Measurements from ENCODE around the gene CD84.

CD84 gene

DNA sequence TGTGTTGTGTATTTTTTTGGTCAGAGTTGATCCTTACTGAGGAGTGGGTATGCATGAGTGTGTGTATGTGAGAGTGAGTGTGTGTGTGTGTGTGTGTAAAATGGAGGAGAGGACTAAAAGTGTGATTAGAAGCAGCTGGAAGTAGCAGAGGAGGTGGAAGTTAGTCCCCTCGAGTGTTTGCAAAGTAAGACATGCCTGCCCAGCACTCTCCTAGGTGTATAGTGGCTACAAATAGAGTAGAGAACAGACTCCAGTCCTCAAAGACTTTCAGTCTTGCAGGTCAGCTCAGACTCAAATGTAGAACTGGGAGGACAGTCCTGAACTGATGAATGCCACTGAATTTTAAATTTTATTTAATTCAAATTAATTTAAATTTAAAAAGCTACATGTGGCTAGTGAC lies 39.0 kb upstream of the CD84 start:
- CTCF ChIA-PET, result no interaction called here
- TF ChIP-seq ARNT (IDR thresholded peaks at IDR 0.05) (no peak), FOXK2 (IDR thresholded peaks at IDR 0.05) (no peak), TARDBP (IDR thresholded peaks at IDR 0.05) (no peak)
- POLR2A ChIA-PET, result no interaction called here
- DNase-seq (ENCODE audit: extremely low spot score), result no peak

DNA sequence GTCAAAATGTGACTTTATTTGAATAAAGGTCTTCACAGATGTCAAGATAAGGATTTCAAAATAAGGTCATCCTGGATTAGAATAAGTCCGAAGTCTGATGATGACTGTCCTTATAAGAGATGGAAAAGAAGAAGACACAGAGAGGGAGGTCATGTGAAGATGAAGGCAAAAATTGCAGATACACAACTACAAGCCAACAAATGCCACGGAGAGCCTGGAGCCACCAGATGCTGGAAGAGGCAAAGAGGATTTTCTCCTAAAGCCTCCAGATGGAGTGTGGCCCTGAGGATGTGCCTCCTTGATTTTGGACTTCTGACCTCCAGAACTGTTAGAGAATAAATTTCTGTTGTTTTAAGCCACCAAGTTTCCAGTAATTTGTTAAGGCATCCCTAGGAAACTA lies 36.4 kb upstream of the CD84 start:
- no peak for DNase-seq (ENCODE audit: extremely low spot score)
- CTCF ChIA-PET, result no interaction called here
- POLR2A ChIA-PET, result no interaction called here
- TF ChIP-seq TARDBP (IDR thresholded peaks at IDR 0.05) (no peak), BHLHE40 (IDR thresholded peaks at IDR 0.05; ENCODE audit: borderline replicate concordance) (no peak), FOXK2 (IDR thresholded peaks at IDR 0.05) (no peak), HDGF (IDR thresholded peaks at IDR 0.05; ENCODE audit: borderline replicate concordance) (no peak), ARNT (IDR thresholded peaks at IDR 0.05) (no peak), NFRKB (IDR thresholded peaks at IDR 0.05) (no peak), FOXA1 (IDR thresholded peaks at IDR 0.05) (no peak)
- TF ChIP-seq, protein P1, sequence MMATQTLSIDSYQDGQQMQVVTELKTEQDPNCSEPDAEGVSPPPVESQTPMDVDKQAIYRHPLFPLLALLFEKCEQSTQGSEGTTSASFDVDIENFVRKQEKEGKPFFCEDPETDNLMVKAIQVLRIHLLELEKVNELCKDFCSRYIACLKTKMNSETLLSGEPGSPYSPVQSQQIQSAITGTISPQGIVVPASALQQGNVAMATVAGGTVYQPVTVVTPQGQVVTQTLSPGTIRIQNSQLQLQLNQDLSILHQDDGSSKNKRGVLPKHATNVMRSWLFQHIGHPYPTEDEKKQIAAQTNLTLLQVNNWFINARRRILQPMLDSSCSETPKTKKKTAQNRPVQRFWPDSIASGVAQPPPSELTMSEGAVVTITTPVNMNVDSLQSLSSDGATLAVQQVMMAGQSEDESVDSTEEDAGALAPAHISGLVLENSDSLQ (IDR thresholded peaks at IDR 0.05), result no peak

DNA sequence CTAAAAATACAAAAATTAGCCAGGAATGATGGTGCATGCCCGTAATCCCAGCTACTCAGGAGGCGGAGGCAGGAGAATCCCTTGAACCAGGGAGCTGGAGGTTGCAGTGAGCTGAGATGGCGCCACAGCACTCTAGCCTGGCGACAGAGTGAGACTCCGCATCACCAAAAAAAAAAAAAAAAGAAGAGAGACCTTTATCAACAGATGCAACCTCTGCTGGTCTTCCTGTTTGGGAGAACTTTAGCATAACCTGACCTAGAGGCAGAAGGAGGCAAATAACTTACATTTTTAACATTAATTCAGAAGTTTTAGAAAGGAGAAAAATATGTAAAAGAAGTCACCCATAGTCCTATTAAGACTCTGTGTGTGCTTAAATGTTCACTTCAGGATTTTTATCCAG lies 35.1 kb upstream of the CD84 start:
- DNase-seq (ENCODE audit: extremely low spot score), result no peak
- POLR2A ChIA-PET, result no interaction called here
- TF ChIP-seq BHLHE40 (IDR thresholded peaks at IDR 0.05; ENCODE audit: borderline replicate concordance) (no peak), SUZ12 (IDR thresholded peaks at IDR 0.05) (no peak), TARDBP (IDR thresholded peaks at IDR 0.05) (no peak), SP1 (IDR thresholded peaks at IDR 0.05) (no peak), NFRKB (IDR thresholded peaks at IDR 0.05) (no peak), LEF1 (IDR thresholded peaks at IDR 0.05; ENCODE audit: borderline replicate concordance) (no peak), FOXK2 (IDR thresholded peaks at IDR 0.05) (no peak), ZNF384 (IDR thresholded peaks at IDR 0.05) (no peak), FOXM1 (IDR thresholded peaks at IDR 0.05; ENCODE audit: borderline replicate concordance) (no peak), ELF4 (IDR thresholded peaks at IDR 0.05) (no peak), L3MBTL2 (conservative IDR thresholded peaks at IDR 0.05) (no peak), HDGF (IDR thresholded peaks at IDR 0.05; ENCODE audit: borderline replicate concordance) (no peak), FOXA1 (IDR thresholded peaks at IDR 0.05) (no peak), CTBP1 (IDR thresholded peaks at IDR 0.05; ENCODE audit: borderline replicate concordance) (no peak), ARNT (IDR thresholded peaks at IDR 0.05) (no peak)
- TF ChIP-seq, protein P1 (IDR thresholded peaks at IDR 0.05), result no peak
- CTCF ChIA-PET, result no interaction called here

DNA sequence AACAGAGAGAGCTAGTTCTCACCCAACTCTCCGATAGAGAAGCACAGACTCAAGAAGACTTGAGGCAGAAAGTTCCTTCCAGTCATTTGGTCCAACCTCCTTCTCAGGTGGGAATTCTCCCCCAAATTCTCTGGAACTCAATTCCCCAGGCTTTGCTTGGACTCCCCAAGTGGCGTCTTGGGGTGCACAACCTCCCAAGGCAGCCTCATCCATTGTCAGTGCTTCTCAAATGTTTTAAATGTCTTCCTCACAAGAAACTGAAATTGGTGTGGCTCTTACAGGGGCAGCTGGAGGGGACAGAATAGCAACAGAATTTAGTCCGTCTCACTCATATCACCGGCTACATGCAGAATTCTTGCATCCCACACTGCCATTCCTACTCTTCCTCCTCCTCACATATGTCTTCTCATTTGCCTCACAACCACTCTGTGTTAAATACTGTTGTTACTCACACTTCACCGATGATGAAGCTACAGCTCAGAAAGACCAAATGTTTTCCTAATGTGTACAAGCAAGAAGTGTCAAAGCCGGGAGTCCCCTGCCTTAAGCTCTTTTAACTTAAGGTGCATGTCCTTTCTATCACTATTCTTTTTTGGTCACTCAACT lies 33.4 kb upstream of the CD84 start:
- ChIA-PET CTCF (no interaction called here), POLR2A (no interaction called here)
- TF ChIP-seq LEF1 (IDR thresholded peaks at IDR 0.05; ENCODE audit: borderline replicate concordance) (no peak), BHLHE40 (IDR thresholded peaks at IDR 0.05; ENCODE audit: borderline replicate concordance) (no peak), SUZ12 (IDR thresholded peaks at IDR 0.05) (no peak), ELF4 (IDR thresholded peaks at IDR 0.05) (no peak), TARDBP (IDR thresholded peaks at IDR 0.05) (no peak), FOXK2 (IDR thresholded peaks at IDR 0.05) (no peak), CTBP1 (IDR thresholded peaks at IDR 0.05; ENCODE audit: borderline replicate concordance) (no peak), SP1 (IDR thresholded peaks at IDR 0.05) (no peak), FOXM1 (IDR thresholded peaks at IDR 0.05; ENCODE audit: borderline replicate concordance) (no peak), FOXA1 (IDR thresholded peaks at IDR 0.05) (no peak), HDGF (IDR thresholded peaks at IDR 0.05; ENCODE audit: borderline replicate concordance) (no peak), L3MBTL2 (conservative IDR thresholded peaks at IDR 0.05) (no peak)
- TF ChIP-seq, protein P1 (IDR thresholded peaks at IDR 0.05), result no peak
- no peak for DNase-seq (ENCODE audit: extremely low spot score)

DNA sequence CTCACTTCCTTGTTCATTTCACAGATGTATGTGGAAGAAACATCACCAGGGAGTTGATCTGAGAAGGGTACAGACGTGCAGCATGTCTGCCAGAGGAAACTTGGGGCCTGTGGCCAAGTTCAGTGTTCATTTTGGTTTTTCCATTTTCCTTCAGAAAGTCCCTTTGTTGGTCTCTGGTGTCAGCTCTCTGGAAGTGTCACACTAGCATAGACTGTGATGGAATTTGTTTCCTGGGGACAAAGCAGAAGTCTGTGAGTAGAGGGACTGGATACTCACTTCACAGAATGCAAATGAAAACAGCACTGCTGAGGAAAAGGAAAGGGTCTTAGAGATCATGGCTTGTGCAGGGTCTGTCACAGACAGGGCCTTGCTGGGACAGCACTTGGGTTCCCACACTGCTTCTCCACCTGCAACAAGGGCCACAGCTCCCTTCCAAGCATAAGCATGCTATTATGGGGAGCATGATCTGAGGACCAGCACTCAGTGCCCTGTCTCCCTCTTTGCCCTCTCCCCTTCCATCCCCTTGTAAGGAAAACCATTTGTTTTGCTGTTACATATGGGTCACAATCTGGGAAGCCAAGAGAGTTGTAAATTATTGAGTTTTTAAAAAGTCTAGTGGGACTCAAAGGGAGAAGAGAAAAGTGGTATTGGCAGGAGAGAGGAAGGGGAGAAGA lies 31.4 kb upstream of the CD84 start:
- ChIA-PET CTCF (no interaction called here), POLR2A (no interaction called here)
- no peak for DNase-seq (ENCODE audit: extremely low spot score)
- TF ChIP-seq, protein P1 (IDR thresholded peaks at IDR 0.05), result no peak
- TF ChIP-seq LEF1 (IDR thresholded peaks at IDR 0.05; ENCODE audit: borderline replicate concordance), result no peak
- TF ChIP-seq HDGF (IDR thresholded peaks at IDR 0.05; ENCODE audit: borderline replicate concordance), result no peak
- TF ChIP-seq ZNF384 (IDR thresholded peaks at IDR 0.05), result no peak
- TF ChIP-seq ELF4 (IDR thresholded peaks at IDR 0.05), result no peak
- TF ChIP-seq SP1 (IDR thresholded peaks at IDR 0.05), result no peak
- no peak for TF ChIP-seq BHLHE40 (IDR thresholded peaks at IDR 0.05; ENCODE audit: borderline replicate concordance)
- no peak for TF ChIP-seq TARDBP (IDR thresholded peaks at IDR 0.05)
- TF ChIP-seq FOXK2 (IDR thresholded peaks at IDR 0.05), result no peak
- TF ChIP-seq NFRKB (IDR thresholded peaks at IDR 0.05), result no peak

DNA sequence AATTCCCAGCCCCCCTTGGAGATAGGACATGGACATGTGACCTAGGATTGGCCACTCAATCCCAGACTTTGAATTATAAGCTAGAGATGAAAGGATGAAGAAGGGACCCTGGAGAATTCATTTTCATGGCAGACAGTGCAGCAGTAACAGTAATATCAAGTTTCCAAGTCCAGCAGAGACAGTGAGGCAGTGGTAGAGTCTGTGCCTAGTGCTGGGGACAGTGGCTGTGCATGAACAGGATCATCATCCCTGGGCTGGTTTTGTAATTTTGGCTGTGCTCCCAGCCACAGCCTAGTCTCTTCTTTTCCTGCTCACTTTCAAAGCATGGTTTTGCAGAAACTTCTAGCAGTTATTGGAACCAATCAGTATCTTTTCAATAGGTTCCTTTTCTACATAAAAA lies 29.6 kb upstream of the CD84 start:
- no peak for DNase-seq (ENCODE audit: extremely low spot score)
- ChIA-PET POLR2A (no interaction called here), CTCF (interaction anchor here (1.2 to 1.3 kb wide), 2 partner anchors 66 to 180 kb away, joined by 3 to 4 read pairs; no protein-coding TSS in a partner anchor)
- TF ChIP-seq NFRKB (IDR thresholded peaks at IDR 0.05), result no peak
- TF ChIP-seq TARDBP (IDR thresholded peaks at IDR 0.05), result no peak
- TF ChIP-seq CTBP1 (IDR thresholded peaks at IDR 0.05; ENCODE audit: borderline replicate concordance), result no peak
- TF ChIP-seq, protein P1 (IDR thresholded peaks at IDR 0.05), result no peak
- TF ChIP-seq ZNF384 (IDR thresholded peaks at IDR 0.05), result no peak
- TF ChIP-seq L3MBTL2 (conservative IDR thresholded peaks at IDR 0.05), result no peak
- TF ChIP-seq FOXK2 (IDR thresholded peaks at IDR 0.05), result no peak
- no peak for TF ChIP-seq SP1 (IDR thresholded peaks at IDR 0.05)
- TF ChIP-seq HDGF (IDR thresholded peaks at IDR 0.05; ENCODE audit: borderline replicate concordance), result no peak
- no peak for TF ChIP-seq FOXM1 (IDR thresholded peaks at IDR 0.05; ENCODE audit: borderline replicate concordance)
- no peak for TF ChIP-seq SUZ12 (IDR thresholded peaks at IDR 0.05)
- TF ChIP-seq ARNT (IDR thresholded peaks at IDR 0.05), result no peak
- no peak for TF ChIP-seq ELF4 (IDR thresholded peaks at IDR 0.05)
- TF ChIP-seq FOXA1 (IDR thresholded peaks at IDR 0.05), result no peak
